ENCODE measurements around the gene CDK5RAP1. TPM values are rescaled to one million over a fixed set of nuclear protein-coding genes. Genes with fewer than 3 reads are reported as not detected.

Gene CDK5RAP1
- polyA plus RNA-seq, 10 donors = 16.9 to 28.1 (median 21.7) TPM

DNA sequence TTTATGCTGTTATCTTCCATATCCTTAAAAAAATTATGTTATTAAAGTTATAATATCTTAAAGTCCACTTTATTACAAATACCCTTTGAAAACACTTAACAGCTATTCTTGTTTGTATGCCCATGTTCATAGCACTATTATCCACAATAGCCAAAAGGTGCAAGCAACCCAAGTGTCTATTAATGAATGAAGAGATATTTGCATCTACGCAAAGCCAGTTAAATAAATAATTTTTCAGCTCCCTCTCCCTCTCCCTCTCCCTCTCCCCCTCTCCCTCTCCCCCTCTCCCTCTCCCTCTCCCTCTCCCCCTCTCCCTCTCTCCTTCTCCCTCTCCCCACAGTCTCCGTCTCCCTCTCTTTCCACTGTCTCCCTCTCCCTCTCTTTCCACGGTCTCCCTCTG, 13.1 kb downstream of the CDK5RAP1 start:
- no peak for DNase-seq

DNA sequence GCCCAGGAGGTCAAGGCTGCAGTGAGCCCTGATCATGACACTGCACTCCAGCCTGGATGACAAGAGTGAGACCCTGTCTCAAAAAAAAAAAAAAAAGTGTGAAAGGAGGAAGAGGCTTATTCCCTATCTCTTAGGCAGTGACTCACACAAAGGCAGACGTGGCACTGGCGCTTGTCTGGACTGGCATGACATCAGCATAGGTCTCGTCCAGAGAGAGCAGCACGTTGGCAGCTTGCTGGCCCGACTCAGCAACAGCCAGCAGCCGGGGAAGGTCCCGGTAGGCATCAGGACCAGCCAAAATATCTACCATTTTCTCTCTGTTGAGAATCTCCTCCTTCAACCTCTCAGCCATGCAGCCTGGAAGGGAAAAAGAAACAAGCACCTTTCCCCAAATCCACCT, 14.1 kb downstream of the CDK5RAP1 start:
- no peak for DNase-seq

DNA sequence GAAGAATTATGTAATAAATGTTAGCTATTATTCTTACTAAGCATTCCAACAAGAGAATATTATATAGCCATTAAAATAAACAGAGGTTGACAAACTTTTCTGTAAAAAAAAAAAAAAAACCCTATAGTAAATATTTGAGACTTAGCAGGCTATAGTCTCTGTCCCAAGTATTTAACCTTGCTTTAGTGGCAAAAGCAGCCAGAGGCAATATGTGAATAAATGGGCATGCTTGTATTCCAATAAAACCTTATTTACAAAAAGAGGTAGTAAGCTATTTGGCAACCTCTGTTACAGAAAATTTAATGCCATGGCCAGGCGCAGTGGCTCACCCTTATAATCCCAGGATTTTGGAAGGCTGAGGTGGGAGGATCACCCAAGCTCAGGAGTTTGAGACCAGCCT, 14.6 kb downstream of the CDK5RAP1 start:
- no peak for DNase-seq

DNA sequence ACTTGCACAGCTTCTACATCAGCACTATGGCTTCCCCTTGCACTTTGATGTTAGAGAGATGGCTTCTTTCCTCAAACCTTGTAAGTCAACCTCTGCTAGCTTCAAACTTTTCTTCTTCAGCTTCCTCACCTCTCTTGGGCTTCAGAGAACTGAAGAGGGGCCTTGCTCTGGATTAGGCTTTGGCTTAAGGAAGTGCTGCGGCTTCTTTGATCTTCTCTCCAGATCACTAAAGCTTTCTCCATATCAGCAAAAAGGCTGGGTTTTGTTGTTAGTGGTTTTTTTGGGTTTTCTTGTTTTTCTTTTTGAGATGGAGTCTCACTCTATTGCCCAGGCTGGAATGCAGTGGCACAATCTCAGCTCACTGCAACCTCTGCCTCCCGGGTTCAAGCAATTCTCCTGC, 24.0 kb downstream of the CDK5RAP1 start:
- no peak for DNase-seq

DNA sequence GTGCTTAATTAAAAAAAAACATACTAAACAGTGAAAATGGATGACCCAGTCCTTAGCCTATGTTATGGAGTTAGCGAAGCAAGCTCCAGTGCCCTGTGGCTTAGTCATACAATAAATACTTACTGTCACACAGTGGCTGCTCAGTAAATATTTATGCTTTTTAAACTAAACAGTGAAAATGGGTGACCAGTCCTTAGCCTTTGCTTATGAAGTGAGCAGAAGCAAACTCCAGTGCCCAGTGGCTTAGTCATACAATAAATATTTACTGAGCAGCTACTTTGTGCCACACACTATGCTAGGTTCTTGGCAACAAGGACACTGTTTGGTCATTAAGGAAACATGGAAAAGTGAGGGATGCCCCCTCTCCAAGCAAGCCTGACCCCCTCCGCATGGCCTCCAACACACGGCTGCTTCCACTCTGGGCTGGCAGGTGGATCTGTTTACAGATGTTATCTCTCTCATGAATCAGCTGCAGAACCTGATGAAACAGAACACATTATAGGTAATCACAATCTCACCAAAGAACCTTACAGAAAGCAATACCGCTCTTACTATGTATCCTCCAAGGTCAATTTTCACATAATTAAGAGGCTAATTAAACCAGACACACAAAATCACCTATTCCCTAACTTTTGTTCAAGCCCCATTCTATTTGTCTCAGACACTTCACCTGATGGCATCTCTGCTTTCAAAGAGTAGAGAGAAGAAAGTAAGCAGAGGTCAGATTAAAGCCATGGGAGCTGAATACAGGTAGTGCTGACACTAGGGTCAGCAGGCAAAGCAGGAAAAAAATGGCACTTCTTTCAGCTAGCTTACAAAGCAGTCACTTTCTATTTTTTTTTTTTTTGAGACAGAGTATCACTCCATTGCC, 27.3 kb downstream of the CDK5RAP1 start:
- DNase-seq = no peak

DNA sequence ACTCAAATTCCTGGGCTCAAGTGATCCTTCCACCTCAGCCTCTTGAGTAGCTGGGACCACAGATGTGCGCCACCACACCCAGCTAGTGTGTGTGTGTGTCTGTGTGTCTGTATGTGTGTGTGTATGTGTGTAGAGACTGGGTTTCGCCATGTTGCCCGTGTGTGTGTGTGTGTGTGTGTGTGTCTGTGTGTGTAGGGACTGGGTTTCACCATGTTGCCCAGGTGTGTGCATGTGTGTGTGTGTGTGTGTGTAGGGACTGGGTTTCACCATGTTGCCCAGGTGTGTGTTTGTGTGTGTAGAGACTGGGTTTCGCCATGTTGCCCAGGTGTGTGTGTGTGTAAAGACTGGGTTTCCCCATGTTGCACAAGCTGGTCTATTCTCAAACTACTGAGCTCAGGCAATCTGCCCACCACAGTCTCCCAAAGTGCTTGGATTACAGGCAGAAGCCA, 28.3 kb downstream of the CDK5RAP1 start:
- no peak for DNase-seq

DNA sequence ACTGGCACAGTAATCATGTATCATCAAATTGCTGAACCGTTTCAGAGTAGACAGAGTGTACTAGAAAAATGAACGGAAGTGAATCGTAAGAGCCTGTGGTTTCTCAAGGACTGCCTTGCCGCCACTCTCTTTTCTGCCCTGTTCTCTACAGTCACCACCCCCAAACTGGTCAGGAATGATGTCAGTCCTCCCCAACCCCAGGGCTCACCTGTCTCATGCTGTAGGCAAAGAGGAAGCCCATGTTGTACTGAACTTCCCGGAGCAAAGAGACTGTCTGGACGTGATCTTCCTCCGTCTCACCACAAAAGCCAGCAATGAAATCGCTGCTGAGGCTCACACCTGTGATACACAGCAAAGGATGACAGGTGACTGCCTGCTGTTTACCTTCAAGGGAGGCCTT, 31.0 kb downstream of the CDK5RAP1 start:
- no peak for DNase-seq

DNA sequence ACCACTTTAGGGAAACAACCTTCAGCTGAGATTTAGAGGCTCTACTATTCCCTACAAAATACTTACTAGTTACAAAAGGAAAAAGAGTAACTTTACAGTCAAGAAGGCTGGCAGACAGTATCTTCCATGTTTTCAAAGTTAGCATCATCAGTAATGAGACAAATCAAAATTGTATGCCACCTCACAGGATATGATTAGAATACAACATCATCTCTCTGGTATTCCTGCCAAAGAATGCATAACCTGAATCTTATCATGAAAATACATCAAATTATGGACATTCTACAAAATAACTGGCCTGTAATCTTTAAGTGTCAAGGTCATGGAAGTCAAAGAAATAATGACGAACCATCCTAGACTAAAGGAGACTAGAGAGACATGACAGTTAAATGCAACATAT, 38.4 kb downstream of the CDK5RAP1 start:
- no peak for DNase-seq

DNA sequence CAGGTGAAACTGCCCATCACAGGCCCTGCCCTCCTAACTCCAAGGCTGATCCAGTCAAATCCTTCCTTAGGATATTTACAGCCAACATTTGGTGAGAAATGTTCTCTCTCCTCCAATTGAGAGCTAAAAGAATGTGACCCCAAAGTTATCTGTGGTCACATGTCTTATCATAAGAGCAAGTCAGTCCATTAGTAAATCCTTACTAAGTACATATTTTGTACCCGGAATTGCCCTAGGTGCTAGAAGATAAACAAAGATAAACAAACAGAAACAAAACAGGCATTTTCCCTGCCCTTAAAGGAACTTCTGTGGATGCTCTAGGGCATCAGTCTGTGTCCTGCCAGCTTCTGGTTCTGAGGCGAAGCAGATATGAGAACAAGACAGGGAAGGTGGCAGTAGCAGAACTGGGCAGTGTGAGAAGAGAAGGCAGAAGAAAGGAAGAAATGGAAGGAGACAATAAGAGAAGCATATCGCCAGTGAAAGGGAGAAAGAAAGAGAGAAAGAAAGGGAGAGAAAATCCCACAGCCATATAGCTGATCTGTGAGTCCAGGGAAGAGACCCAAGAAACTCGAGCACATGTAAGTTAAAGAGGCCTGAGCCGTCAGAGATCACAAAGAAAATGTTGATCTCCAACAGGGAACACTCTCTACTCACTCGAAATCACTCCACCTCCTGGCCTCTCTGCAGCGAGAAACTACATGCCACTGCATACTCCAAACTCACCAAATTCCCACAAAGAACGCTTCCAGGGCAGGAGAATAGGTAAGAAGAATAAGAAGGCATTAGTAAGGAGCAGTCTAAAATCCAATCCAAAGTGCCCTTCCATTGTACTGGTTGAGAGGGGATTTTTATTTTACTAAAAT, 41.7 kb downstream of the CDK5RAP1 start:
- DNase-seq = no peak

DNA sequence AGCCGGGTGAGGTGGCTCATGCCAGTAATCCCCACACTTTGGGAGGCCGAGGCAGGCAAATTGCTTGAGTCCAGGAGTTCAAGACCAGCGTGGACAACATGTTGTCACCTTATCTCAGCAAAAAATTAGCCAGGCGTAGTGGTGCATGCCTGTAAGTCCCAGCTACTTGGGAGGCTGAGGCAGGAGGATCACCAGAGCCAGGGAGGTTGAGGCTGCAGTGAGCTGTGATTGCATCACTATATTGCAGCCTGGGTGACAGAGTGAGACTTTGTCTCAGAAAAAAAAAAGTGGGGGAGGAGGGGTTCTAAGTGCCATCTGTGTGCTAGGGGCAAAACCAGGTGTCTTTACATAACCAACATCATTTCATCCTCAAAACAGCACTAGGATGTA, 48.3 kb downstream of the CDK5RAP1 start:
- no peak for DNase-seq

DNA sequence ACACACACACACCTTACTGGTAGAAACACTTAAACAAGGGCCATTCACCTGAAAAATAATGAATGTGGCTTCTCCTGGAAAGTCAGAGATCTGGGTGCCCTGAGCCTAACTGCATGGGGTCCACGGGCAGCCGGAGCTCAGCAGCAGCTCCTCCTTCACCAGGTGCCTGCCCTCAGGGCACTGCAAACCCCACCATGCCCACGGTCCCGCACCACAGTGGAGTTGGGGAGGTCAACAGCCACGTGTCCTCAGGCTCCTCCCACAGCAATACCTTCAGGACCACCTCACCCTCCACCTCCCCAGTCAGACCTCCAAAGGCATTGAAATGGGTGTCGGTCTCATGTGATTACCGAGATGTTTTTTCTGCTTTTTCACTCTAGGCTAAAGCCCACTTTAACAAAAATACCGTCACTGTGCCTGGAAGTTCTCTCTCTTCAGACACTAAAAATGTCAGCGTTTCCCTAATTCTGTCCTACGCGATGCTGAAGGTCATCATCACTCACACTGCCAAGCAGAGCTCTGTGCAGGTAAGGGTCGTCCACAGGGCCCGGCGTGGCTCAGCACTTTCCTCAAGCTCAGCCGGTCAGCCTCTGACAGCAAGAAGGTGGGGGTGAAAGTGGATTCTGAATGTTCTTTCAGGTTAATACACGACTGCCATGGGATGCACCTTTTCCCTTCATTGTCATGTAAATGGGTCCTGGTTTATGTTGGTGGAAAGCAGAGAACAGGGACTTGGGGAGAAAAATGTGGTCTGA, 48.9 kb downstream of the CDK5RAP1 start:
- DNase-seq = no peak

DNA sequence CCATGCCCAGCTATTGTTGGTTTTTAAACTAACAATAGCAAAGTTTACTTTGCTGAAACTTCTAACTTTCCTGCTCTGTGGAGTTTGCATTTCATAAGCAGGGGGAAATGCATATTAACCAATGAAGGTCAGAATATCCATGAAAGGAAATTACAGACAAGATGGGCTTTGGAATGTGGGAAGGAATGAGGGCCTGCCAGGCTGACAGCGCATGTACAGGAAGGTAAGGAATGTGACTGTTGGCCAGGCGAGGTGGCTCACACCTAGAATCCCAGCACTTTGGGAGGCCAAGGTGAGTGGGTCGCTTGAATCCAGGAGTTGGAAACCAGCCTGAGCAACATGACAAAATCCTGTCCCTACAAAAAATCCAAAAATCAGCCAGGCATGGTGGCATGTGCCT, 49.6 kb downstream of the CDK5RAP1 start:
- no peak for DNase-seq

DNA sequence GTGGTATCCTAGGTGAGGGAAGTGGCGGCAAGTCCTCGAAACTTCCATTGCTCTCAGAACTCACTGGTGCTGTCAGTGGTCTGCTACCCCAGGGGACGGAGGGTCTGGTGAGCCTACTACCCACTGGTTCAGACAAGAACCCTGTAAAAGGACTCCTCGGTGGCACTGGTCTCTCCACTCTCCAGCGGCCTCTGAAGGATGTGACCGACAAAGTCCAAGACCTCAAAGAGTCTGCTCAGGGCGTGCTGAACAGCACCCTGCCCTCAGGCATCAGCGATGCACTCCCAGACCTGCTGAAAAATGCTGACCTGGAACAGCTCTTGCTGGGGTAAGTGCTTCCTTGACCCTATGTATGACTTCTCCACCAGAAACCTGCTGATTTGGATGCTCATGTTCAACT, 51.8 kb downstream of the CDK5RAP1 start:
- DNase-seq = no peak

DNA sequence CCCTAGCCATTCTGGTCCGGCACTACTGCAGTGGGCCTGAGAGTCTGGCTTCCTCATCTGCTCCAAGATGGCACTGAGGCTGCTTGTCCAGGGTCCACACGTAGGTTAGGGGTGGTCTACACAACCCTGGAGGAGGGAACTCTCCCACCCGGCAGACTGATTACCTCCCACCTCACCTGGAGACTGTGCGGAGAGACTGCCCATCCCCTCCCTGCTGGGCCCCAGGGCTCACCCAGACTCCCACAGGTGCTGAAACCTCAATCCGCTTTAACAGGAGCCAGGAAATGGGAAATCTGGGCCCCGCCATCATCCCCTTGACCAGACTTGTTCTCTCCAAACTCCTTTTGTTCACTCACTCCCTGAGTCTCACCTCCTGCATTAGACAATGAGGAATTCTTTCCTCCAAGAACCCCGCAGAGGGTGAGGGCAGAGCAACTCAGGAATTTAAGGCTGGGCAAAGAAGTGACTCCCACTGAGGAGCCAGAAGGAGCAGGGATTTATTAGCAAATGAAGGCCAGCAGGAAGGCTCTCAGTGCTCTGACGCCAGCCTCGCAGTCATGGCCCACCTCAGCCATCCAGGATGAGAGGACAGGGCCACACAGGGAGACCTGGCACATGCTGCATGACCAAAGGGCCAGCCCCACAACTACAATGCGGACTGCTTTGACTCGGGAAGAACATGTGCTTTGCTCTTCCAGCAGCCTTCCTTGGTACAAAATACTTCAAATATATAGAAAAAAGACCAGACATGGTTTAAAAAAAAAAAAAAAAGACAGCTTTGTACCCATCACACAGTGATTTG, 53.0 kb downstream of the CDK5RAP1 start:
- DNase-seq = no peak

DNA sequence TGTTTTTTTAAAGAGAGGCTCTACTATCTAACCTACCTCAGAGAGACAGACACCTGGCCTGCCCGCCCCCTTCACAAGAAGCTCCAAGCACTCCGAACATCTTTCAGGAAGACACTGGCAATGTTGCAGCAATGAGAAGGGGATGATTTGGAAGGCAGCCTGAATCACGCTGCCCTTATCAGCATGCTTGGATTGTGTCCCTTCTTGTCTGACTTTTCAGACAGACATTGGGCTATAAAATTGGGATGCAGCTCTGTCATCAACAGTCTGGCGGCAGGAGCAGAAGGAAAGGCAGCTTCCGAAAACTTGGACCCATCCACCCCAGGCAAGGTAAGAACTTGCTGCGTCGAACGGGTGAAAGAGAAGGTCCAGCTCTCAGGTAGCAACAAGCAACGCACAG, 56.0 kb downstream of the CDK5RAP1 start:
- DNase-seq = no peak

DNA sequence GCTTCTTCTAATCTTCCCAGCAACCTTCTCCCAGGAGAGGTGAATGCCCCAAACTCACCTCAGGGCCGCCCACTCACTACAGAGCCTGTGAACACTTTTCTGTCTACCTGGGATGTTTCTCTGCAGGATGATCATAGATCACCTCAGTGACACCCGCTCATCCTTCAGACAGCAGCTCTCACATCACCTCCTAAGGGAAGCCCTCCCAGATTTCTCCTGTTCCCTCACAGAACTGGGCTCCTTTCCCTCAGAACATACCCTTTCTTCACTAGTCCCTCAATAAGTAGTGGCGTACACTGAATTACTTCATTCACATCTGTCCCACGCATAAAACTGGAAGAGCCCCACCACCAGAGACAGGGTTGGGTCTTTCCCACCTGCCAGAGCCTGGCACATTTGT, 57.8 kb downstream of the CDK5RAP1 start:
- no peak for DNase-seq

DNA sequence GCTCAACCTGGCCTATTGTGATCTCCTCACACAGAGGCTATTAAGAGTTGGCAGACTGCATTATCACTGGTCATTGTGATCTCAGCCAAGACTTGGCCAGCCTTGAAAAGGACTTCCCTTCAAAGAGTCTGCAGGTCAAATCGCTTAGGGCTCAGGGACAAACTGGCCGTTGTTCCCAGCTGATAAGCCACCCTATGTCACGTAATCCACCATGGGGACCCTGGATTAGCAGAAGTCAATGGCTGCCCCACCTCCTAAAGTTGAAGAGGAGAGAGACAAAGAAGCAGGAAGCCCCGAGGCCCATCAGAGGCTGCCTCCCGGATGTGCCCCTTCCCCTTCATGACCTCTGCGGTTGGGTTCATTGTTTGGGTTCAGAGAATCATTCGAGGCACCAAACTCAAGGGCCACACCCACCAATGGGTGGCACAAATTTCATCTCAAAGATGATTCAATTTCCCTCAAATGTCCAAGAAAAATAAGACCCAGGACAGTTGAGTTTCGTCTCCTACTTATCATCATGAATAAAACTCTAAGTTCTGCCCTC, 61.7 kb downstream of the CDK5RAP1 start:
- no peak for DNase-seq

DNA sequence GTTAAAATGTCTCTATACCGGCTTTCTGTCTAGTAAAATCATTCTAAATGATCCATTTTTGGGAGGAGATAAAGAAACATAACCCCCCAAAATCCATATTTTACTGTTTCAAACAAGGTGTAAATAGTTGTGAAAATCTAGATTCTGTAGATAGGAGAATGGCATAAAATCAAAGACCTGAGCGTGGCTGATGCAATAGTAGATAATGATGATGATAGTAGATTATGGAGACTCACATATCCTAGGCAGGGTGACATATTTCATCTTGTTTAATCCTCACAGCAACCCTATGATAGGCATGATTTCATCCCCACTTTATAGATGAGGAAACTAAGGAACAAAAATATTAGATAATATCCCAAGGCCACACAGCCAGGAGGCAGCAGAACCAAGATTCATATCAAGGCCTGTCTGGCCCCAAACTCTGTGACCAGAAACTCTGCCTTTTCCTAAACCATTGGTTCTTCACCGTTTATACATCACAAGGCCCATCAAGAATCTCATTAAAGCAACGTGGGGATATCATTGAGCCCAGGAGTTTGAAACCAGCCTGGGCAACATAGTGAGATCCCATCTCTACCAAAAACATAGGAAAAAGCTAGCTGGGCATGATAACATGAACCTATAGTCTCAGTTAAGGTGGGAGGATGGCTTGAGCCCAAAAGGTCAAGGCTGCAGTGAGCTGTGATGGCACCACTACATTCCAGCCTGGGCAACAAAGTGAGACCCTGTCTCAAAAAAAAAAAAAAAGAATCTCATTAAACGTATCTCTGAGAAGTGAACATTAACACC, 62.7 kb downstream of the CDK5RAP1 start:
- DNase-seq = no peak

DNA sequence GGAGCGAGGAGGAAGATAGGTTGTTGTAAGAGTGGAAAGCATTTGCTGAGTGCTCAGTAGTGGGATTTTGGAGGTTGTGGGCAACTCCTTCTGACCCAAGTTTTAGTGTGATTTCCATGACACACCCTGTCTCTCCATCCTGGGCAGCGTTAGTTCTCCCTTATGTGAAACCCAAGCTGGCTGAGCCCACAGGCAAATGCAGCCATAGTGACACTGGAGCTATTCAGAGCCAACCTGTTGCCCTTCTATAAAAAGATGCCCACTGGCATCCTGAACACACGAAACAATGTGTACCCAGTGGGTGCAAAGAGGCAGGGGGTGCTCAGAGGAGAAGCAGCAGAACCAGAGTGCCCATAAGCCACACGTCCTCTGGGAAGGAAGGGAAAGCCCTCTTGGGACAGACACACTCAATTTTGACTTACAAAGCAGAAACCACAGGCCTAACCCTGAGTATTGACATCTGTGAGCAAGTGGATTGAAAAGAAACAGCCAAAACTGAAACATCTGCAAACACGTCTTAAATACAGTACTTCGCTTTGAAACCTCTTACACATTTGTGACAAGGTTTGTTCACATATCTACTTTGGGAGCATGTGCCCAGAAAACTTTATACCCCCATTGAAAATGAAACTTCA, 63.7 kb downstream of the CDK5RAP1 start:
- no peak for DNase-seq

DNA sequence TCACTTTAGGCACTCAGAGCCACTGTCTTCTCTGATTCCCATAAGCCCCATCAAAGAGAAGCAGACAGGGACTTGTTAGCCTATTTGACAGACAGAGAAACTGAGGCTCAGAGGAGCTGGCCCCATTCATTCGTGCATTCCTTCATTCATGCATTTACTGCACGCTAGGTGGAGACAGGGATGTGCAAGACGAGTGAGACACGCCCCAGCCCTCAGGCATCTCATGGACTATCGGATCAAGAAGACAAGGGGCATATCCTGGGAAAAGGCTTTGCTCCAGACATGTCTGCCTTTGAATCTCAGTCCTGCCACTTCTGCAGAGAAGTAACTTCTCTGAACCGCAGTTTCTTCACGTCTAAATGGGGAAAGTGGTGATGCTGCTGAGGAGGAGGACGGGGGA, 64.2 kb downstream of the CDK5RAP1 start:
- DNase-seq = no peak

Data from muscle of back (tissue), 11 donors.